Subcutaneous adipose tissue (tissue), 4 donors: Measurements from ENCODE around the gene VSTM2L. TPM values are rescaled to one million over a fixed set of nuclear protein-coding genes. Genes with fewer than 3 reads are reported as not detected.

ENCODE experiments used
- total RNA-seq, 4 donors: library from RNA; depleted of rRNA; stranded (reverse); fragments of >200 nt; gene quantifications; one replicate each; pipeline ENCODE4 v1.1.0, GENCODE V29; 2016
- TF ChIP-seq, protein P1 (sequence below): fragments of 450-650 bp; IDR thresholded peaks from one replicate; pipeline ENCODE4 v1.5.1; 2016; ENCODE audit warnings: low read depth, mild to moderate bottlenecking, control low read depth, antibody characterized with exemption, moderate library complexity

Gene VSTM2L
- total RNA-seq, 4 donors from 2014 or later, result 1.1 to 1.9 TPM; not detected in 2

DNA sequence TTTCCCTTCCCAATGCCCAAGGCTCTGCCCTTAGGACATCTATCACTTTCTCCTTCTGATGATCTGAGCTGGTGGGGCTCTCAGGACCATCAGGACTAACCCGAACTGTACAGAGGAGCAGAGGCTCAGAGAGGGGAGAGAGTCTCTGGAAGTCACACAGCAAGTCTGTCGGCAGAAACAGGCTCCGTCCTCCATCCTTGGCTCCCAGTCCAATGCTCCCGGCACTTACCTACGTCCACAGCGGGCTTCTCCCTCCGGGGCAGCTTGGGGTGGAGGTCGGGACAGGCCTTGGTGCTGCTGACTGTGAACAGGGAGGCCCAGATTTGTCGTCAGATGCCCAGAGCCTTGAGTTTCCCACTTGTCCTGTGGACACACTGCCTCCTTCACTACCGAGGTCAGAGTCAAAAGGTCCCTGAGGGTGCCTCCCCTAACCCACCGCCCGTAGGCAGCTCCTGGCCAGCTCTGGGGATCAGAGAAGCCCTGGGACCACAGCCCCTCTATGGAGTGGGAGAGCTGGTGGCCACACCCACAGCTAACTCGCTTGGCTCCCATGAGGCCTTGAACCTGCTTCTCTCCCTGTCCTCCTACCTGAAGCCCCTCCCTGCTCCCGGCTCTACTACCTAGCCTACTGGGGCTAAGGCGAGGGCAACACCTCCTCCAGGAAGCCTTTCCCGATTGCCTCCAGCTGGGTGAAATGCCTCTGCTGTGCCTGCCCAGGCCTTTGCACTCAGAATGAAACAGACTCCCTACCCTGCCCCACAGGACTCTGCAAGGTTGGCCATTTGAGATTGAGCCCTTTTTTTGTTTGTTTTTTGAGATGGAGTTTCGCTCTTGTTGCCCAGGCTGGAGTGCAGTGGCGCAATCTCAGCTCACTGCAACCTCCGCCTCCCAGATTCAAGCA, 22.6 kb downstream of the VSTM2L start:
- TF ChIP-seq, protein P1, sequence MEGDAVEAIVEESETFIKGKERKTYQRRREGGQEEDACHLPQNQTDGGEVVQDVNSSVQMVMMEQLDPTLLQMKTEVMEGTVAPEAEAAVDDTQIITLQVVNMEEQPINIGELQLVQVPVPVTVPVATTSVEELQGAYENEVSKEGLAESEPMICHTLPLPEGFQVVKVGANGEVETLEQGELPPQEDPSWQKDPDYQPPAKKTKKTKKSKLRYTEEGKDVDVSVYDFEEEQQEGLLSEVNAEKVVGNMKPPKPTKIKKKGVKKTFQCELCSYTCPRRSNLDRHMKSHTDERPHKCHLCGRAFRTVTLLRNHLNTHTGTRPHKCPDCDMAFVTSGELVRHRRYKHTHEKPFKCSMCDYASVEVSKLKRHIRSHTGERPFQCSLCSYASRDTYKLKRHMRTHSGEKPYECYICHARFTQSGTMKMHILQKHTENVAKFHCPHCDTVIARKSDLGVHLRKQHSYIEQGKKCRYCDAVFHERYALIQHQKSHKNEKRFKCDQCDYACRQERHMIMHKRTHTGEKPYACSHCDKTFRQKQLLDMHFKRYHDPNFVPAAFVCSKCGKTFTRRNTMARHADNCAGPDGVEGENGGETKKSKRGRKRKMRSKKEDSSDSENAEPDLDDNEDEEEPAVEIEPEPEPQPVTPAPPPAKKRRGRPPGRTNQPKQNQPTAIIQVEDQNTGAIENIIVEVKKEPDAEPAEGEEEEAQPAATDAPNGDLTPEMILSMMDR, result no peak

DNA sequence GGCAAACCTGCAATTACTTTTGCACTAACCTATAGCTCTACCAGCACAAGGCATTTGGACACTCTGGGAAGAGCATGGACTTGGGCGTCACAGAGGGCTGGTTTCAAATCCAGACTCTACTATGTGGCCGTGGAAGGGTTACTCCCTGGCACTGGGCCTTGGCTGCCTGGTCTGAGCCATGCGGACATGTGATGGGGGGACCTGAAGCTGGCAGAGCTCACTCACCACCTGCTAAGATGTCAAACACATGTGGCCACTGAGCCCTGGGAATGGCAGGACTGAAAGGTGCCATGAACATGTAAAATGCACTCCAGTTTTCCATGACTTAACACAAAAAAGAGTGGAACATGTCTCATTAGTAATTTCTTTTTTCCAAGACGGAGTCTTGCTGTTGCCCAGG, 23.7 kb downstream of the VSTM2L start:
- TF ChIP-seq, protein P1, result no peak

DNA sequence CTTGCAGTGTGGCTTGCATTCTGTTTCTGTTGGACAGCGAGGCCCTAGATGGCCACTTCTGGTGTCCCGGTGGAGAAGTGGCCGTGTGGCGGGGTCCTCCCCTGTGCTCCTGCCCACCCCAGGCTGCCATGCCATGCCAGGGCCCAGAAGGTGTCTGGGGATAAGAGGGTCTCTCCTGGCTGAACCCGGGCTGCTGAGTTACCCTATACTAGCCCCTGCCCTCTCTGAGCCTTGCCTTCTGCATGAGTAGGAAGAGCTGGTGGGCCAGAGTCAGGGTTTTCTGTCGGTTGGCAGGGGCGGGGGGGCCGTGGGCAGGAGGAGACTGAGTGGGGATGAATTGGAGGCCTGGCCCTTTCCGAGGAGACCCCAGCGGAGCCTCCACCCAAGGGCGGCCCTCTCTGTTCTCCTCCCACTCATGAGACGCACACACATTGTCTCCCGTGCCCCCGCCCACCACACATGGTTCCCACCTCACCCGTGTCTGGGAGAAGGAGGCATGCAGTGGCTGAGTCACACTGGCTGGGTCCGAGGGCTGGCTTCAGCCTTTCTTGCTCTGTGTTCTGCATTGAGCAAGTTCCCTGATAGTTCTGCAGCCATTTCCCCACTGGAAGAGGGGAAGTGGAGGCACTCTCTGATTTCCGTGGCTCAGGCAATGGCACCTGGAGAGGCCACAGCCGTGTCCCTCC, 24.6 kb downstream of the VSTM2L start:
- TF ChIP-seq, protein P1, result no peak

DNA sequence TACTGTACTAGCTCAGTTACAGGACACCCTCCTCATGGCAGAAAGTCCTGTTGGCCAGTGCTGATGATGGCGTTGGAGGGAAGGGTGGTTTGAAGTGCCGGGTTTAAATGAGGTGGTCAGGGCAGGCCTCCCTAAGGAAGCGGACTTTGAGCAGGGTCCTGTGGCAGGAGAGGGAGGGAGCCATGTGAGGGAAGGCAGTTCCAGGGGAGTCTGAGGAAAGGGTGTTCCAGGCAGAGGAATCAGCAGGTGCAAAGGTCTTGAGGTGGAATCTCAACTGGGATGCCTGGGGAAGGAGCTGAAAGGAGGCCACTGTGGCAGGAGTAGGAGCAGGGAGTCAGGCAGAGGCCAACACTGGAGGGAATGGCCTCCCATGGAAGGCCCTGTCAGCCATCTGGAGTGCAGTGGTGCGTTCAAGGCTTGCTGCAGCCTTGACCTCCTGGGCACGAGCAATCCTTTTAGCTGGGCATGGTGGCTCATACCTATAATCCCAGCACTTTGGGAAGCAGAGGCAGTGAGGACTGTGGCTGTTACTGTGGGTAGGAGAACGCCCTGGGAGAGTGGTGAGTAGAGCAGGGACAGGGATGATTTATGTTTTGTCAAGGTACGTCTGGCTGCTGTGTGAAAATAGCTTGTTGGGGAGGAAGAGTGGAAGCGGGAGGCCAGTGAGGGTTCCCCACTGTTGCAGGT, 26.2 kb downstream of the VSTM2L start:
- TF ChIP-seq, protein P1, result no peak

DNA sequence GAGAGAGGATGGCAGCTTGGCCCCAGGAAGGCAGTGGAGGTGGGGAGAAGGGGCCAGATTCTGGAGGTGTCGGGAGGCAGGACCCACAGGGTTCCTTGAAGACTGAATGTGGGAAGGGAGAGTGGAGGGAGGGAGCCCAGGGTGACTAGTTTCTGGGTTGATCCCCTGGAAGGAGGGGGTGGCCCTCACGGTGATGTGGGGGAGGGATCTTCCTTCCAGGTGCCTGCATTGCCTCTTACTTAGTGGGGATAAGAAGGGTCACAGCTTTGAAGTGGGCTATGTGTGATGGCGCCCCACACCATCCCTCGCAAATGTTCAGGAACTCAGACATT, 26.7 kb downstream of the VSTM2L start:
- TF ChIP-seq, protein P1, result no peak

DNA sequence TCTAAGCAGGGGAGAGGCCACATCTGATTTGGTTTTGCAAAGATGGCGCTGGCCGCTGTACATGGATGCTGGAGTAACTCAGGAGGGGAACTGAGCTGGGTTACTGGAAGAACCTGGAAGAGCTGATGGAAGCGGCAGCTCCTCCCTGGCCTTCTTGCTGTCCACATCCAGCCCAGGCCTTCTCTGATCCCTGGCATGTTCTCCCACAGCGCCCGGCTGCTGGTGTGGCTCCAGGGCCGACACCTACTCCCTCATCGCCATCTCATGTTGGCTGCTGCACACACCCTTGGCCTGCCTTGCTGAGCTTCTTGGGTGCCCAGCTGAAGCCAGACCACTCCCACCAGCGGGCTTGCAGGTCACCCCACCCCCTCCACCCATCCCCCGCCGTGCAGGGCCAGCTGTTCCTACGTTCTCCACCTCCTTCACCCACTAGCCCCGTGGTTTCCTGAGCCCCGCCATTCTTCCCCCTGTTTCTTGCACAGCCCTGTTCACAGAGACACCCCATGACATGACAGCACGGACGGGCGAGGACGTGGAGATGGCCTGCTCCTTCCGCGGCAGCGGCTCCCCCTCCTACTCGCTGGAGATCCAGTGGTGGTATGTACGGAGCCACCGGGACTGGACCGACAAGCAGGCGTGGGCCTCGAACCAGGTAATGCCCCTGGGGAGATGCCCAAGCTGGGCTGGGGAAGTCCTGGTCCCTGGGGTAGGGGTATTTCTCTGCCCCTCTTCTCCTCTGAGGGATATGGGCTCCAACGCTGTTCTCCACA, 28.4 kb downstream of the VSTM2L start:
- TF ChIP-seq, protein P1, result no peak
